MV-4-11 (cell line): ENCODE measurements around the gene UGDH.
"Not testable (repeated sequence)": the region's sequence is repeated elsewhere in the genome, so short reads cannot be mapped to it uniquely, and the experiment has no call there.

Experiments used
- DNase-seq: peaks from one replicate; lab custom pipeline; 2025; lab: John Stamatoyannopoulos, UW

Gene UGDH

DNA sequence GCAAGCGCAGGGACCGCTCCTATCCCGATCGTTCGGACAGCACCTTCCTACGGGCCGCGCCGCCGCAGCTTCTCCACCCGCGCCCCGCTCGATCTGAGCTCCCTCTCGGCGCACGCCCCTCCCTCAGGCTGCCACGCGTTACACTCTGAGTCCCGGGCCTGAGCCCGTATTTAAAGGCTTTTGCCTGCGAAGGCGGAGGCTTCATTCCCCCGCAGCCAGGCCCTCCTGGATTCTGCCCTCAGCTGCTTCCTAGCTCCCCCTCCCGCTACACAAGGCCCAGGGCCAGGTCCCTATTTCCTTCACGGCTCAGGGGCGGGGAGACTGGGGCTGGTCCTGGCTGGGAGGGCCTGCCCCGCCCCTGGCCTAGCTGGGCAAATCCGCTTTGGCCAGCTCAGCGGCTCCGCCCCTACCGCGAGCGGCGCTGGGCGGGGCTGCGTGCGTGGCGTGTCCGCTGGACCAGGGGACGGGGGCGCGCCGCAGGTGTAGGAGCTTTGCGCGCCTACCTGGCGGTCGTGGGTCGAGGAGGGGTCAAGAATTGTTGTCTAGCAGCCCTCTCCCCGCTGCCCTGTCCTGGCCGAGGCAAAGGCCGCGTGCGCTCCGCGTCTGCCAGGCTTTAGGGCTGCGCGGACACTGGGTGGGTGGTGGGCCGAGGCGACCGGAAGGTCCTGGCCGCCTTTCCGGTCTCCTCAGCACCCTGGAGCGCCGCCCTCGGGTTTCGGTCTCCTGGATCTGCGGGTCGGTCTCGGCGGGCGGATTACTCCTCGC lies at the start of gene UGDH:
UGDH (minus strand) TSS at position 144 of the 765 bp plus-strand sequence. CDS start 5,927 bp downstream, outside the sequence.
- peak; percentile 89 for DNase-seq

- DNase-seq = peak; percentile 32
Observed at GRCh38 chr4:39574946-39575345, 47.7 kb upstream of the UGDH start.

- DNase-seq = no peak
Observed at GRCh38 chr4:39571504-39571903, 44.3 kb upstream of the UGDH start.

DNA sequence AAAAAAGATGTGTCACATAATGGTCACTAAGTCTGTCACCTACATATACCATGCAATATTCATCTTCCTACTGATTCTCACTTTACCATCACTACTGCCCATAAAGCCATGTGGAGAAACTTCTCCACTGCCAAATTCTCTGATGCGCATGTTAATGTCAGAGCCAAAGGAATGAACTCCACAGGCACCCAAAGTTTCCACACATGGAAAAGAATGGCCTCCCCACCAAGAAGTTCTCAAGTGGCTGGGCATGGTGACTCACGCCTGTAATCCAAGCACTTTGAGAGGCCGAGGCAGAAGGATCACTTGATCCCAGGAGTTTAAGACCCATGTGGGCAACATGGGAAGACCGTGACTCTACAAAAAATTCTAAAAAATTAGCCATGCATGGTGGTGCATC lies 43.8 kb upstream of the UGDH start:
- DNase-seq = no peak

- DNase-seq = no peak
Observed at GRCh38 chr4:39569209-39569608, 42.0 kb upstream of the UGDH start.

- DNase-seq = peak; percentile 15
Observed at GRCh38 chr4:39568805-39569204, 41.6 kb upstream of the UGDH start.

DNA sequence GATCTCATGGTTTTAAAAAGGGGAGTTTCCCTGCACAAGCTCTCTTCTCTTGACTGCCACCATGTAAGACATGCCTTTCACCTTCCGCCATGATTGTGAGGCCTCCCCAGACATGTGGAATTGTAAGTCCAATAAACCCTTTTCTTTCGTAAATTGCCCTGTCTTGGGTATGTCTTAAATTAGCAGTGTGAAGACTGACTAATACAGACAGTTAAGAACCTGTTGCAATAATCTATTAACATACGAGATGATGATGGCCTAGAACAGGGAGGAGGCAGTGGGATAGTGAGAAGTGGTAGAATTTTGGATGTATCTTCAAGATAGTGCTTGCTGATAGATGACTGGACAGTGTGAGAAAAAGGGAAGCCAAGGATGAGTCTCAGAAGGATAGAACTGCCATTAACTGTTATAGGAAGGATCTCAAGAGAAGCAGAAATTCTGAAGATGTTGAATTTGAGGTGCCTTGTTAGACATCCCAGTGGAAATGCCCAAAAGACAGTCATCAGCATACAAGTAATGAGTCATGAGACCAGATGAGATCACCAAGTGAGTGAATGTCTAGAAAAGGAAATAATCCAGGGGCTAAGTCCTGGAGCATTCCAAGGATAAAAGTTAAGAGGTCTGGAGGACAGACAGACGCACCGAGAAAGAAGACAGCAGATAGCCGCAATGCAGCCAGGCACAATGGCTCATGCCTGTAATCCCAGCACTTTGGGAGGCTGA lies 38.8 kb upstream of the UGDH start:
- DNase-seq = no peak

DNA sequence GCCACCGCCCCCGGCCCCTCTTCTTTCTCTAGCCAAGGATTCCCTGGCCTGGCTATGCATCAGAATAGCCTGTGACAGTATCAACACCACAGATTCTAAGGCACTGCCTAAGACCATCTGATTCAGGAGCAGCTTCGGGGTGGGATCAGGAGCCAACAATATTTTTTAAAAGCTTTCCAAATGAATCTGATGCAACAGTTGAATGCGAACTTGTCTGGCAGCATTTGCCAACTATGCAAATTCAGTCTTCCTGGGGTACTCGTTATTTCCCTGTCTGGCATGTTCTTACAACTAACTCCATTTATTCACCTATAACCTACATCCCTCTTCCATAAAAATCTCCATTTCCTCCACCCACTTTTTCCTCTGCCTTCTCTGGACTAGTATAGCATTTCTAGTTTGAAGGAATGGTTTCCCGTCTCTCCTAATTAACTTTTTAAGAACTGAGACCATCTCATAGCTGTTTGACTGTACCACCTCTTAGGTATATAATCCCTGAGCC lies 36.2 kb upstream of the UGDH start:
- no peak for DNase-seq

GRCh38 chr4:39562792-39563191 lies 35.6 kb upstream of the UGDH start:
- no peak for DNase-seq

- no peak for DNase-seq
Observed at GRCh38 chr4:39559626-39560025, 32.4 kb upstream of the UGDH start.

DNA sequence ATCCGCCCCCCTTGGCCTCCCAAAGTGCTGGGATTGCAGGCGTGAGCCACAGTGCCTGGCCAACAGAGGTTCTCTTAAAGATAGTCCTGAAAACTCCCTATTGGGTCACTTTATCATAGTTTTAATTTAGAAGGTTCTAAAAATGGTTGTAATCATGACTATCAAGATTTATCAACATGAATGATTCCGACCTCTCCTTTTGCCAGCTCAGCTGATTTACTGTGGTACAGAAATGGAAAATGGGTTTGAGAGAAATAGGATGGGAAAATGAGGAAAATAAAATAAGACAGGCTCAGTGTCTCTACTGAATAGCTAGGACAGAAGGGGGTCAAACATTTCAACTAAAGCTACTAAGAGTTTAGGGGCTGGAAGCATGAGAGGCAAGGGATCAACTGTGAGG lies 28.2 kb upstream of the UGDH start:
- no peak for DNase-seq

- no peak for DNase-seq
Observed at GRCh38 chr4:39548425-39549067, 21.3 kb upstream of the UGDH start.

DNA sequence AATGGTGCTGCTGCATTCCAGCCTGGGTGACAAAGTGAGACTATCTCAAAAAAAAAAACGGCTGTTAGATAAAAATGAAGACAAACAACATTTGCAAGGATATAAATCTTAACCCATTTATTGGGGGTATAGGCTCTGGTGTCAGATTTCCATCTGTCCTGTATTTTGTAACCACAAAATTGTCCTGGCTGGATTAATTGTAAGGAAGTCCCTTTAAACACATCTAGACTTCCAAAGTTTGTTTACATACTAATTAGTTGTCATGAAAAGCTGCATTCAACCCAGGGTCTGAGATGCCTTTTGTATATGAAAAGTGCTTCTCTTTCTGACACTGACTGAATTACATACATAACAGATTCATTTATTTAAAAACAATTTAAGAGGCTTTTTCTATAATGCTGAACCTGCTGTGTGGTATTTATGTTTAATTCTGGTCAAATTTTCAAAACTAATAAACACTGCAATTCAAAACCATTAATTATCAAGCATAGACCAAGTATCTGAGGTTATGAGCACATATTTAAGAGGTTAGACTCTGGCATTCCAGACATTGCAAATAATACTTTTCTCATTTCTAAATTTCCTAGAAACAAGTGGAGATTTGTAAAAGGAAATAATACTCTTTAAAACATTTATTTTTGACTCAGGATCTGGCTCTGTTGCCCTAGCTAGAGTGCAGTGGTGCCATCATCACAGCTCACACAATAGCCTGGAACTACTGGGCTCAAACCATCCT lies 17.5 kb upstream of the UGDH start:
- DNase-seq = no peak

- DNase-seq = not testable (repeated sequence)
Observed at GRCh38 chr4:39544080-39544479, 16.8 kb upstream of the UGDH start.

- DNase-seq = no peak
Observed at GRCh38 chr4:39543034-39543433, 15.8 kb upstream of the UGDH start.

GRCh38 chr4:39542611-39543012 lies 15.4 kb upstream of the UGDH start:
- no peak for DNase-seq

DNA sequence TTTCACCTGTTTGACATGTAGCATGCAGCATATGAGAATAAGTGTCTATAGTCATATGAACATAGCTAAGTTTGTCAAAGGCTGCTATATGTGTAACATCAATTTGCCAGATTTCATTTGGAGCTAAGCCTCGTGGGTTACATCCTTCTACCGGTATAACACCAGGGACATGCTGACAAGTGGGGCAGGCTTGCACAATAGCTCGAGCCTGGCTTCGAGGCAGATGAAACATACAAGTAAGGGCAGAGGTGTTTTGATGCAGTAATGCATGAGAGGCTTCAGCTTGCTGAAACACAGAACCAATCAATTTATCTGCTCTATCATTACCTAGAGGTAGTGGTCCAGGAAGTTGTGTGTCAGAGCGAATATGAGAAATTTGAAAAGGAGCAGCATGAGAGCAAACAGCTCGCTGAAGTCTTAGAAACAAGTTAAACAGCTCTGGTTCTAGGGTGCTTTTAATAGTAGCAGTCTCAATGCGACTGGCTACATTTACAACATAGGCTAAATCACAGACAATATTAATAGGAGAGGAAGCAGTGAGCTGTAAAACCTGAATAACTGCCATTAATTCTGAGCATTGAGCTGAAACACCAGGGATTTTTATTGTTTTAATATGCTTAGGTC lies 14.9 kb upstream of the UGDH start:
- DNase-seq = no peak

DNA sequence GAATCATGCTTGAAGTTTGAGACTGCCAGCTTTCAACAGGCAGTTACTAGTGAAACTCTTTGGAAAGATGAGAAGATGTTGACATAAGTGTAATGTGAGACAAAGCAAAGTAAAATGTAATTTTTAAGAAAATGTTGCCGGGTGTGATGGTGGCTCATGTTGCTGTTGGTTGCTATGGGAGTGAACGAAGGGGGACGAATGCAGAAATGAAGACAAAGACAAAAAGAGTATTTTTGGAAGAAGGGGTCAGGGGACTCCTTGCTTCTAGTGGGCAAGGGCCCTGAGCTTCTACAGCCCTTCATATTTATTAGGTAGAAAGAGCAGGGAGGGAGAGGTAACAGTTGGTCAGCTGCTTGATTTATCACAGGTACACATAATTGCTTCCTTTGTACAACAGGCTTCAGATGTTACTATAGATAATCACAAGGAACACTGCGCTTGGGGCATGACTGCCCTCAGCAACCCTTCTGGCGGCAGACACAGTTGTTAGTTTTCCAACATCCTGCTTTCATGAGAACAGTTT lies 11.9 kb upstream of the UGDH start:
- DNase-seq = no peak

DNA sequence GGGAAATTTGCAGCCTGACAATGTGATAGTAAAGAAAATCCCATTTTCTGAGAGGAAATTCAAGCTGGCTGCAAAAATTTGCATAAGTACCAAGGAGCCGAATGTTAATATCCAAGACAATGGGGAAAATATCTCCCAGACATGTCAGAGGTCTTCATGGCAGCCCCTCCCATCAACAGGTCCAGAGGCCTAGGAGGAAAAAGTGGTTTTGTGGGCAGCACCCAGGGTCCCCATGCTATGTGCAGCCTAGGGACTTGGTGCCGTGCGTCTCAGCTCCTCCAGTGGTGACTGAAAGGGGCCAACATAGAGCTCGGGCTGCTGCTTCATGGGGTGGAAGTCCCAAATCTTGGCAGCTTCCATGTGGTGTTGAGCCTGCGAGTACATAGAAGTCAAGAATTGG lies 6.3 kb upstream of the UGDH start:
- no peak for DNase-seq

DNA sequence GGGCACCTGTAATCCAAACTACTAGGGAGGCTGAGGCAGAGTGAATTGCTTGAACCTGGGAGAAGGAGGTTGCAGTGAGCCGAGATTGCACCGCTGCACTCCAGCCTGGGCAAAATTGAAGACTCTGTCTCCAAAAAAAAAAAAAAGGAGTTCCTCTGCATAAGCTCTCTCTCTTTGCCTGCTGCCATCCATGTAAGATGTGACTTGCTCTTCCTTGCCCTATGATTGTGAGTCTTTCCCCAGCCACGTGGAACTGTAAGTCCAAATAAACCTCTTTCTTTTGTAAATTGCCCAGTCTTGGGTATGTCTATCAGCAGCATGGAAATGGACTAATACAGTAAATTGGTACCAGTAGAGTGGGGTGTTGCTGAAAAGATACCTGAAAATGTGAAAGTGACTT lies 5.0 kb upstream of the UGDH start:
- DNase-seq = not testable (repeated sequence)

DNA sequence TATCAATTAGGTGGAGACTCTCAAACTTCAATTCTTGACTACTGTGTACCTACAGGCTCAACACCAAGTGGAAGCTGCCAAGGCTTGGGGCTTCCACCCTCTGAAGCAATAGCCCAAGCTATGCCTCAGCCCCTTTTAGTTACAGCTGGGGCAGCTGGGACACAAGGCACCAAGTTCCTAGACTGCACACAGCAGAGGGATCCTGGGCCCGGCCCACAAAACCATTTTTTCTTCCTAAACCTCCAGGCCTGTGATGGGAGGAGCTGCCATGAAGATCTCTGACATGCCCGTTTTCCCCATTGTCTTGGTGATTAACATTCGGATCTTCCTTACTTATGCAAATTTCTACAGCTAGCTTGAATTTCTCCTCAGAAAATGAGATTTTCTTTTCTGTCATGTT lies 3.4 kb upstream of the UGDH start:
- no peak for DNase-seq
